Hindlimb muscle (tissue), 1 donor: ENCODE data around the gene F5. TPM values are rescaled to one million over a fixed set of nuclear protein-coding genes. Genes with fewer than 3 reads are reported as not detected.

ENCODE experiments used
- DNase-seq: peaks from one replicate; pipeline ENCODE4 v3.0.0-alpha.2; 2013
- polyA plus RNA-seq: library from polyadenylated mRNA; unstranded; fragments of 120-200 nt; gene quantifications from one replicate; pipeline ENCODE4 v1.2.1, GENCODE V29; 2013; ENCODE audit not compliant: insufficient read length

The F5 gene
- 0.26 TPM for polyA plus RNA-seq

DNA sequence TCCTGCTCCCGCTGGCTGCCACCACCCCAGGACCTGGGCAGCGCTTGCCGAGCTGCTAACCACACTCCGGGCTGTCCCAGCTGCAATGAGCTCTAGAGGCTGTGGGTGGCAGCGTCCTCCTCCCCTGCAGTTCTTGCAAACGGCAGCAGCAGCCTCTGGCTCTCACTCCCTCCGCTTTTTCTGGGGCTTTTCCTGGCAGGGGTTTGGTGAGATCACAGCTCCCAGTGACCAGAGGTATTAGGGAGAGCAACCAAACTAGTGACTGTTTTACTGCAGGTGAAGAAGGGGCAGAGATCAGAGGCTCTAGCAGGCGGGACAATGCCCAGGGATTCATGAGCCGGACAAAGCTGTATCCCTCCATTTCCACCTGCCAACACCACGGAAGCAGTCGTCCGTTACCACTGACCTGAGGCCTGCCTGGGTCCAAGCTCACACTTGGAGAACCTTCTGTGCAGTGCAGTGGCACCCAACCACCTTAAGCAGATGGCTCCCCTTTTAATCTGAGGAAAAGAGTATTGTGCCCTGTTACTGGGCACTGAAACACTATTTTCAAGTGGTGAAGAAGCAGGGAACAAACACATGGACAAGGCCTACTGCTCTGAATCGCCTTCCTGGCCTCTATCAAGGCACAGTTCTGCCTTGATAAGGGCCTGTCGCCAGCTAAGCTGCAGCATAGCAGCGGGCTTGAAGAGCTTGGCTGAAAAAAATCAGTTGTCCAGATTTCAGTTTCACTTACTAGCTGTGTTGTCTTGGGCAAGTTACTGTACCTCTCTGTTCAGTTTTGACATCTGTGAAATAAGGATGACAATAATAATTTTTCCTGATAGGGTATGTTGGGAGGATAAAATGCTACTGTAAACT, at the start of gene F5:
Gene F5, minus strand, starts transcription at position 87 of the 861 bp plus-strand sequence. CDS start 95 bp downstream, outside the sequence.
- DNase-seq, result no peak

DNA sequence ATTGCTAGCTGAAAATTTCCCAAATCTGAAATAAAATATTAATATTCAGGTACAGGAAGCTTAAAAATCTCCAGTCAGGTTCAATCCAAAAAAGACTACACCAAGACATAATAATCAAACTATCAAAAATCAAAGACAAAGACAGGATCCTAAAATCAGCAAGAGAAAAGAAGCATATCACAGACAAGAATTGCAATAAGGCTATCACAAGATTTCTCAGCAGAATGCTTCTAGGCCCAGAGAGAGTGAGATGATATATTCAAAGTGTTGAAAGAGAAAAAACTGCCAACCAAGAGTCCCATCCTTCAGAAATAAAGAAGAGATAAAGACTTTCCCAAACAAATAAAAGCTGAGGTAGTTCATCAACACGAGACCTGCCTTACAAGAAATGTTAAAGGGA, 48.6 kb upstream of the F5 start:
- no peak for DNase-seq

DNA sequence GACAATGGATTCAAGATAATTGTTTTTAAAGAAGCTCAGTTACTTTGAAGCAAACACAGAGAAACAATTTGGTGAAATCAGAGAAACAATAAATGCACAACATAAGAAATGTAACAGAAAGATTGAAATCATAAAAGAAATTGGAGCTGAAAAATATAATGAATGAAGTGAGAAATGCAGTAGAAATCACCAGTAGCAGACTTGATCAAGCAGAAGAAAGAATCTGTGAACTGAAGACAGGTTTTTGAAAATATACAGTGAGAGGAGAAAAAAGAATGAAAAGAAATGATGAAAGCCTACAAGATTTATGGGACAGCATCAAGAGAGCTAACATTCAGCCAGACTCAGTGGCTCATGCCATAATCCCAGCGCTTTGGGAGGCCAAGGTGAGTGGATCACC, 47.9 kb upstream of the F5 start:
- no peak for DNase-seq

DNA sequence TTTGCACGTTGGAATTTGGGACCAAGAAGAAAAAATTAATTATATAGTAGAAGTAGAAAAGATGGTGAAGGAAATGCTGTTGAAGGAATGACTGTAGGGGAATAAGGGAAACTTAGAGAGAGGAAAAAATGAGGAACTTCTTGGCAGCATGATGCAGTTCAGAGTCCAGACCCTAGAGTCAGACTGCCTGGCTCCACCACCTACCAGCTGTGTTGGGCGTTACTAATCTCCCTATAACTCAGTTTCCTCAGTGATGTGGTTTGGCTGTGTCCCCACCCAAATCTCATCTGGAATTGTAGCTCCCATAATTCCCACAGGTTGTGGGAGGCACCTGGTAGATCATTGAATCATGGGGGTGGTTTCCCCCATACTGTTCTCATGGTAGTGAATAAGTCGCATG, 45.0 kb upstream of the F5 start:
- DNase-seq, result no peak

DNA sequence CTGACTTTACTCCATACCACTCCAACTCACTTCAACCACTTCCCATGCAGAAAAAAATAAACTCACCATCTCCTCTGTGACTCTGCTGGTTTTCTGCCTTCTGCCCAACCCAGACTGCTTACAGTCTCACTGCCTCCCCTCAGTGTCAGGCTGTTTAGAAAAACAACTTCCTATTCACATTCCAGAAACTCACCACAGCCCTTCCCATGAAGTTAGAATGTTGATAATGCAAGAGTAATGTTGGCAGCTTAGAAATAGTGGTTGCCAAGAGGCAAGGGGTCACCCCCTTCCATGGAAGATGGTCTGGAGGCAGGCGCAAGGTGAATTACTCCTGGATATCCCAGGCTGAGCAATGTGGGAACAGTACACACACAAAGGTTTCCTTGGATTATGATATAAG, 43.7 kb upstream of the F5 start, which contains the start of gene SELP:
Gene SELP, minus strand, starts transcription at position 119 of the 400 bp plus-strand sequence. Its CDS starts 50 bp downstream, at position 69.
- no peak for DNase-seq

DNA sequence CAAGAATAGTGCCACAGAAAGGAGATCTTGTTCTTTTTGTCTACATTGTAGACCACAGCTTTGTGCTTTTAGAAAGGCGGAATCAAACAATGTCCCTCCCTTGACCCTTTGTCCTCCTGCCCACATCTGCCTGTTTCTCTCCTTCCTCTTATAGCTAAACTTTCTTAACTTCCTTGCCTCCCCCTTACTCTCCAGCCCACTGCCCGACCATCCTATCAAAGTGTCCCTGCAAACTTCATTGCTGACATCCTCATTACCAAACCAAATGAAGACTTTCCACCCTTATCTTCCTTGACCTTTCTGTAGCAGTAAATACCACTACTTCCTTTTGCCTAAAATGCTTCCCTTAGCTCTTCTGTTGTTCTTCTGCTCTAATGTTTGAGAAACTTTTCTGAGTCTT, 38.6 kb upstream of the F5 start:
- no peak for DNase-seq

DNA sequence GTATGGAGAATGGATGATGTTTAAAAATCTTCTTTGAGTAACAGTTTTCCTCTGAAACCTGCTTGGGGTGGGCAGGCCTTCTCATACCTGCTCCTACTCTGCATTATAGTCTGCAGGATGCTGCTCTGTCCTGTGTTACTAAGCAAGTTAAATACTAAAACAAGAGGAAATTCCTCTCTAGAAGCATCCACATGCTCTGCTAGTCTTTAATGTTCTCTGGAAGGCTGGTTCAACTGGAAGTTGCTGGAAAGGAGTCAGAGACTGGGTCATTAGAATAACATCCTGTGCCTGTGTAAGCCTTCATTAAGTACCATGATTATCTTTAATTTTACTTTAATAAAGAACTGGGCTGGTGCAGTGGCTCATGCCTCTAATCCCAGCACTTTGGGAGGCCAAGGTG, 37.8 kb upstream of the F5 start:
- no peak for DNase-seq

DNA sequence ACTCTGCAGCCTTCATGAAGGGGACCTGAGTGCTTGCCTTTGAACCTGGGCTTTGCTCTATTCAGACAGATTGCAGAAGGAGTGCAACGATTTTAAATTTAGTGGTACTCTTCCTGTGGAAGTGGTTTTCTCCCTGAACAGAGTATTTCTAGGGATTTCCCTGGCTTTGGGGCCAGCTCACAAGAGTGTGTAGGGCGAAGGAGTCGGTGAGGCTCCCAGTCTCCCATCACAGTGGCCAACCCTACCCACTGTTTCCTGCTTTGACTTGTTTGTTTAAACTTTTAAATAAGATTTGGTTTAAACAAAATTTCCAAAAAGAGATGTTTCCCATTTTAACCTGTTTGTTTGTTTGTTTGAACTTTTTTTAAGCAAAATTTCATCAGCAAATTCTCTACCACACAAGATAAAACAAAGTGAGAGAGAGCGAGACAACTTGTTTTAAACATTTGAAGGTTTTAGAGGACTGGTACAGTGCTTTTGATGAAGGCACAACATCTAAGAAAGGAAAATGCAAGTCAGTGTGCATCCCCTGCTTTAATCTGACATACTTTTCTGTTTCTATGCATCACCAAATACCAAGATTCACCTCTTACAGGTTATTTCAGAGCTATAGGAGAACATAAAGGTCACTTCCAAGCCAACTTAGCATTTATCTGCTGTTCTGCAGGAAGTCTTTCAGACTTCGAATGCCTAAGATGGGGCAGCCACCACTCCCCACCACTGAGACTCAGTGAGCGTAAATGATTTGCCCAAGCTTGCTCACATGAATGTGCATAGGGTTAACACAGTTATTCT, 37.0 kb upstream of the F5 start:
- DNase-seq, result no peak

DNA sequence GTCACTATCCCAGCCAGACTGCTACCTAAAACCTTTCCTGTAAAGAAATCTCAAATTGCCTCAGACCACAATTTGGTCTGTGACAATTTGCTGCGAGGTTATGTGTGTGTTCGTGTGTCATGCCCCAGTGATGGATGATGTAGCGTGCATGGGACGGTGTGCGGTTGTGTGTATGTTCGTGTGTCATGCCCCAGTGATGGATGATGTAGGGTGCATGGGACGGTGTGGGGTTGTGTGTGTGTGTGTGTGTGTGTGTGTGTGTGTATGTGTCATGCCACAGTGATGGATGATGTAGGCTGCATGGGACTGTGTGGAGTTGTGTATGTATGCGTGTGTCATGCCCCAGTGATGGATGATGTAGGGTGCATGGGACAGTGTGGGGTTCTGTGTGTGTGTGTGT, 34.3 kb upstream of the F5 start:
- DNase-seq, result no peak

DNA sequence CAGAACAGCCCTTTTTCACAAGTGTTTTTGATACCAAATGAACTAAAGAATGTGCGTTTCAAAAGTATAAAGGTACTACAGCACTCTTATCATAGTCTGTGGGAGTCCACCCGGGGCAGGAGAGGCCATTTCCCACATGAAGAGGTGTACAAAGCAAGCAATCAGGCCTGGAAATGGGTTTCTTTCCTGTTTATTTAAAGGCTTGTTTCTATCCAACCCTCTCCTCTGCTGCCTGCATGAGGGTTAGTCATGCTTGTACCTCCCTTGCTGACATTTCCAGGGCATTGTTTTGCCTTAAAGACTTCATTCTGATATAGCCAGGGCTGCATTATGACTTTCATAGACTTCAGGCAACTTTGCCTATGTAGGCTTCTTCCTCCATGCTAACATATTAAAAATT, 32.1 kb upstream of the F5 start:
- no peak for DNase-seq

DNA sequence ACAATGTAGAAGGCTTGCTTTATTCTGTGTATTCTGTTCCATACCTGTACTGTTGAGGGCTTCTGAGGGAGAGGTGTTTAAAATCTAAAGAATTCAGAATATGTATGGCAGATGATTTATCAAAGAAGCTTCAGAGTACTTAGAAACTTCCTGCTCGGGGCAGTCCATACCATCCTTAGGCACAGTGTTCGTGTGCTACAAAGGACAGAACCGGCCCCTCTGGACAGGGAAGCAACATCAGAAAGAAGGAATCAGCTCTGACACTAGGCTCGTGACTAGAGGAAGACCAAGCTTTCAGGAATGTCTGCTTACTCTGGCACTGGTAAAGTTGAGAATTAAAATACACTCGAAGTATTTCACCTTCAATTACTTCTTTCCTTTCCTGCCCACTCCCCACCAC, 29.5 kb upstream of the F5 start:
- DNase-seq, result no peak

DNA sequence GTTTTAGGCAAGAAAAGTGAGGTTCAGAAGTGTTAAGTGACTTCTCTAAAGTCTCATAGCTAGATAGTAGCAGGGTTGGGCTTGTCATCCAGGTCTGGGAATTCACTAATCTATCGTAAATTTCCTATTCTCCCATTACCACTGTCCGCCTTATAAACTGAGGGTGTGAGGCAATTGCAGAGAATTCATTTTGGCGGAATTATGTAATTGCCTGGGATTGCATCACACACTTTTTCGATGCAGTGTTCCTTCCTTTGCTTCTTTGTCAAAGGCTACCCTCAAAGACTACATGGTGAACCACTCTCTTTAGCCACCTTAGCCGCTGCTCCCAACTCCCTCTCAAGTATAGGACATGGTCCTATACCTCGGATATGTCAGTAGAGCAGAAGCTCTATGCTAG, 24.6 kb upstream of the F5 start:
- no peak for DNase-seq

DNA sequence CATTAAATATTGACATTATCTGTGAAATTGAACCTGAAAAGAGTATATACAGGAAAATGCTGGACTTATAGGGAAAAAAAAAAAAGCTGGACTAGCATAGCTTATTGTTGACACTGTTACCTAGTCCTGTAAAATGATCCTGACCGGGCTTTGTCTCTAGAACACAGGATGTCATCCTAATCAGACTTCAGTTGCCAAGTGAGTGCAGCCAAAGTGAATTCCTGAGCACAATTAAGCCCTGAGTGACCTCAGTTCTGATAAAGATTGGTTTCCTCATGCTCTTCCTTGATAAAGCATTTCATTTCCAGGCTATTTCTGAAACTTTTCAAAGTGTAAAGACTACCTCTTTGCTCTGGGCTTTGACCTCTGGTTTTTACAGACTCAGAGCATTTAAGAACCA, 23.8 kb upstream of the F5 start:
- no peak for DNase-seq

DNA sequence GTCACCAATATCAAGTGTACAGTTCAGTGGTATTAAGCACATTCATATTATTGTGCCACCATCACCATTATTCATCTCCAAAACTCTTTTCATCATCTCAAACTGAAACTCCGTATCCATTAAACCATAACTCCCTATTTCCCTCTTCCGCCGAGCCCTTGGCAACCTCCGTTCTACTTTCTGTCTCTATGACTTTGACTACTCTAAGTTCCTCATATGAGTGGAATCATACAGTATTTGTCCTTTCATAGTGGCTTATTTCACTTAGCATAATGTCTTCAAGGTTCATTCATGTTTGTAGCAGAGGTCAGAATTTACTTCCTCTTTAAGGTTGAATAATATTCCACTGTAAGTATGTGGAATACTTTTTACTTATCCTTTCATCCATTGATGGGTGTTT, 21.9 kb upstream of the F5 start:
- no peak for DNase-seq

DNA sequence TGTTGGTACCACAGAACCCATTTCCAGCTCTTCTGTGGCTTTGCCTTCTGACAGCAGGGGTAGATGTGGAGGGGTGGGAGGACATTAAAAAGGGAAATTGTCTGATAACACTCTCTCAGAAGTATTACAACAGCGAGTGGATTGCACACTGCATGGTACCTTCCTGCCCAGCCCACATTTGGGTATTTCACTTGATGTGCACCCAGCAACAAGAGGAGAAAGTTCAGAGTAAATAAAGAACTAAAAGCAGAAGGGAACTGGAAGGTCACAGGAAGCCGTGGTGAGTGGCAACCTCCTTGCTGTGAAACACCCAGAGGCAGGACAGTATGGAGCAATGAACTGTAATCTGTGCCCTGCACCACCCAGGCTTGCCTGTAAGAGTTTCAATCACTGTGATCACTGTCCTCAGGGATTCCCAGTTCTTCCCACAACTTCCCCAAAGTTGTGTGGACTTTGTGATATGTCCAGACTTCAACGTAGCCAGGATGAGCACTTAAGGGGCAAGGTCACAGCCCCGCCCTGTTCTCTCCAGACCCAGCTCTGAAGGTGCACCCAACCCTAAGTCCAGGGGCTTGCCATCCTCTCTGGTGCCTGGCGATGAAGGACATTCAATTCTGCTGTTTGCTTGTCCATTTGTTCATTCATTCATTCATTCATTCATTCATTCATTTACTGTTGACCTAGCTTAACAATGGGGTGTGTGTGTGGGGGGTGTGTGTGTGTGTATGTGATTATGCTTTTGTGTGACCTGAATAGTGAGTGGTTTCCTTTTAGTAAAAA, 18.7 kb upstream of the F5 start:
- DNase-seq, result no peak

DNA sequence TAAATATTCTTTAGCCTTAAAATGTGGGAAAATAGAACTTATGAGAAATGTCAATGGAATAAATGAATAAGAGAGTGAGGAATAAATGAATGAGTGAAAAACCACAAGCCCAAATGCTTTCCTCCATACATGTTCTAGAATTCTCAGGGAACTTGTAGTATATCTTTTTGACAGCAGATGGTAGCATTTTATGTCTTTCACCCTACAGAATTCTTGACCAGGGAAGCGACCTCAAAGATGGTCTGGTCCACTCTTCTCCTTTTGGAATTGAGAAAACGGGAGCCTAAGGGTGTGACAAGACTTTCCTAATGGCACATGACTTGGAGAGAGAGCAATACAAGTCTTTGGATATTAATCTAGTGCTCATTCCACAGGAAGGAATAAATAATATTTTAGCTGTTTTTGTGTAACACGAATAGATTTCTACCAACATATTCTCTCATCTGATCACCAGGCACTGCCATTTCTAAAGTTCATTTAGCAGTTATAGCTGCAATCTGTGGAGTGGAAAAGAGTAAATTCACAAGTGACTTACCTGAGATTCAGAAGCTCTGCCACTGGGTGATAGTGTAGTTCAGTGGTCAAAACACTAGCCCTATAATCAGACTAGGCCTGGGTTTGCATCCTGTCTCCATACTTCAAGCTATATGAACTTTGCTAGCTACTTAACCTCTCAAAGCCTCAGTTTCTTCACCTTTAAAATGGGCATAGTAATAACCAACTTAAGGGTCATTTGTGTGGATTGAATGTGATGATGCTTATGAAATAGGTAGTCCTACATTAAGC, 15.0 kb upstream of the F5 start:
- DNase-seq, result no peak

DNA sequence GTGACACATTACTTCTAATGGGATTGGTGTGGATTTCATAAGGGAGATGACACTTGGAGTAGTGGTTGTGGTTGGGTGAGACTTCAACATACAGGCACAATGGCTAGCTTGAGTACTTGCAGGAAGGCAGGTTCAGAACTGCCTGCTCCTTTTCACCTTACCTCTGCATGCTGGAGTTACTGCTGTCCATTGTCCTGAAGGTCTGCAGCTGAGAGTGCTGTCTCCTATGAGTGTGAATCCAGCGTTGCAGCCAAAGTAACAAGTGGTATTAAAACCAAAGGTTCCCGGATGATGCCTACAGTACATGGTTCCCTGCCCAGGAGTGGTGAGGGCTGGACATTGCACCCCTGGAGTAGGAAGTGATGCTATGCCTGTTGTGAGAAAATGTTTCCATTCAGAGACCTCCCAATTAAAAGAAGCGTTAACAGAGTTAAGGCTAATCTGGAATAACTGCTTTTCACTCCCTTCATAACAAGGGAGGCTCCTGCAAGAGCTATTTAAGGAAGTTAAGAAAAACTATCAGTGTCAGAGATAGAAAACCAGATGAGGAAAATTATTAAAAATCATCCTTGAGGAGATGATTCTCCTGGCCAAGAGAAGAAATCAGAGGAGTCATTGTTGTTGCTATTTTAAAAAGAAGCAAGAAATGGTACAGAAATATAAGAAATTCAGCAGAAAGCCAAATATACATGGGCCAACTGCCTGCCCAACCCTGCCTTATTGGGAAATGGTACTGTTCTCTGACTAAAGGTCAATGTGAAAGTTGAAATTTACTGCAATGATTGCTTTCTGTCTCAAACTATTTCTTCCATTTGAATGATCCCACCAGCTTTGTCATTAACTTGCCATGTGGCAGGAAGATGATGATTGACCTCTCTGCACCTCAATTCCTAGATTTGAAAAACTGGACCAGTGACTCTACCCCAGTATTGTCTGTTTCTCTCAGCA, 9.8 kb upstream of the F5 start:
- DNase-seq, result no peak

DNA sequence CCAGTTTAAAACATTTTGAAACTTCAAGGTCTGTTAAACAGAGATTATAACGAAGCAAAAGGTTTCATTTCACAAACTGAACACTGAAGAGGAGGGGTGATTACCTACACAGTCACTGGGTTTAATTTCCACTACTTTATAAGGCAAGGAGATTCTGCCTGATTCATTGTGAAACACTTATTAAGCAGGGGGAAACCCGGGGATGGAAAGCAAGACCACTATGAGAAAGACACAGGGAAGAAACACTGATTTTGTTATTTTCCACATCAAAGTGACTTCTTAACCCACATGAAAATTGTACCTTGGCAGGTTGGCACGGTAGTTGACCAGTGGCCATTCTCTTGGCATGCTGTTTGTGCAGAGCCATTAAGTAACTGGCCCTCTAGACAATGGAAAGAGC, 8.1 kb upstream of the F5 start:
- no peak for DNase-seq

DNA sequence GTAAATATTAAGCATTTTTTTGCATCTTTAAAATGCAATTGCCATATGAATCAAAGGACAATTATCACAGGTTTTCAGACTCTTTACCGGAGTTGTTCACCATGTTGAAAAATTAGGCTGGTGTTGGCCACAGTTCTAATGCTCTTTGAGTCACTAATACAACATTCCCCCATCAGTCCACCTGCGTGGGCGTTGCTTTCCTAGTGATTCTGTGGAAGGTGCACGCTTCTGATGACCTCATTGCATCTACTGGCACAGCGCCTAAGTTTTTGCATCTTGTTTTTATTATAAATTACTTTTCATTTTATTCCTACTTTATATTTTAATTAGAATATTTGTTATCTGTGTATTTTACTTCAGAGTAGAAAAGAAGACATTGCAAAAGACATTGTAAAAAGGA, 4.7 kb upstream of the F5 start:
- DNase-seq, result no peak

DNA sequence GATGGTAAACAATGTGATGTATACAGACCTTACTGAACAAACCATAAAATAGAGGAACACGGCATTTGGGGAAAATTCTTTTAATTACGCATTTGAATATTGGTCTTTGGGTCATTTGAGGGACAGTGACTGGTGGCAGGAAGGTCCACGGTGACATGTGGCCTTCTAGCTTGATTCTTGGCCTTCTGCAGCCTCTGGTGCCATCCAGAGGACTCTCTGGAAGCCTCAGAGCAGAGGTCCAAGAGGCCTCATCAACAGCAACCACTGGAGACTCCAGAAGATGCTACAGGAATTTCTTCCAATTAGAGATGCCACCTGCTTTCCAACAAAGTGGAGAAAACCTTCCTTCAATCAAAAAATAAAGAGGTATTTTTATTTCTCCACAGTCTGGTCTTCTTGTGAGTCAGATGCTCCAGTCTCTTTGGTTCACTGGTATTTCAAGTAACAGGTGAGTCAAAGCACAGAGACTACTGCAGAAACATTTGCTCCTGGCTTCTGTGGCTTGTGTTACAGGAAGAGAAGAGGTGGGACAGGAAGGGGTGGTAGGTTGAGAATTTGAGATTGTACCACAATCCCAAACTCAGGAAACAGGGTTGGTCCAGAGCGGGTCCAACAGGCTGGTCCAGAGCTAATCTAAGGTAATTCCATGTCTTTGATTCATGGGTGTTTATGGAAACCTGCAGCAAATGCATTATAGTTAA, 2.7 kb upstream of the F5 start:
- no peak for DNase-seq
